ENCODE data around the gene CAPZA2. TPM values are rescaled to one million over a fixed set of nuclear protein-coding genes. Genes with fewer than 3 reads are reported as not detected.

CAPZA2 gene
- total and polyA plus RNA-seq, 9 of the 15 experiments (the other 6 are each of a cell fraction or from before 2014, with no cell fraction given) = 67.0 to 524 (median 176) TPM

DNA sequence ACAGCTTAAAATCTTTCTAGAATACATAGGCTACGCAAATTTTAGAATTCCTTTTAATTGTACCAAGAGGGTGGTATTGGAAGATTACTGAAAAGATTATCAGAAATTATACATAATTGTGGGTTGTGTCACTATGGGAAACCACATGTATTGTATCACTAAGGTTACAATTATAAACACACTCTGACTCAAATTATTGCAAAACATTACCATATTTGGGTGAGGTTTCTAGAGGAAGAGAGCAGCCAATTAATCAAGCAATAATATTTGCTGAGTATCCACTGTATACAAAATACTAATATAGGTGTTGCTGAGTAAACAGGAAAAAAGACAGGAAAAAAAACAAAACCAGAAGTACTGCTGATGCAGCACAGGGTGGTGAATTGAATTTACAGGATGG lies 3.1 kb upstream of the CAPZA2 start (continued):
- TF ChIP-seq SRF (CRISPR knock-in tag; IDR thresholded peaks at IDR 0.05) (peak in 1 of 2 experiments; percentile 86; a peak in 1 of 4 replicates), NFYB (IDR thresholded peaks at IDR 0.05; ENCODE audit: extremely low read depth, insufficient read length) (no peak), ZKSCAN8 (CRISPR knock-in tag; IDR thresholded peaks at IDR 0.05) (peak; percentile 96), C11orf30 (IDR thresholded peaks at IDR 0.05; ENCODE audit: low read depth) (peak; percentile 34; the same call in 1 of the 2 replicates), ZBTB43 (CRISPR knock-in tag; IDR thresholded peaks at IDR 0.05) (no peak), PHF20 (IDR thresholded peaks at IDR 0.05; ENCODE audit: partially characterized antibody) (no peak), IRF9 (tag; IDR thresholded peaks at IDR 0.05) (no peak), RERE (CRISPR knock-in tag; IDR thresholded peaks at IDR 0.05; ENCODE audit: borderline replicate concordance) (no peak), RBM25 (IDR thresholded peaks at IDR 0.05; ENCODE audit: low read depth, low read length, severe bottlenecking) (no peak), NFATC3 (IDR thresholded peaks at IDR 0.05) (no peak), ZNF311 (CRISPR knock-in tag; IDR thresholded peaks at IDR 0.05) (no peak), TRIM28 (IDR thresholded peaks at IDR 0.05) (no peak), ZNF785 (CRISPR knock-in tag; IDR thresholded peaks at IDR 0.05) (no peak), E2F3 (CRISPR knock-in tag; IDR thresholded peaks at IDR 0.05) (no peak)
- TF ChIP-seq, protein P1, sequence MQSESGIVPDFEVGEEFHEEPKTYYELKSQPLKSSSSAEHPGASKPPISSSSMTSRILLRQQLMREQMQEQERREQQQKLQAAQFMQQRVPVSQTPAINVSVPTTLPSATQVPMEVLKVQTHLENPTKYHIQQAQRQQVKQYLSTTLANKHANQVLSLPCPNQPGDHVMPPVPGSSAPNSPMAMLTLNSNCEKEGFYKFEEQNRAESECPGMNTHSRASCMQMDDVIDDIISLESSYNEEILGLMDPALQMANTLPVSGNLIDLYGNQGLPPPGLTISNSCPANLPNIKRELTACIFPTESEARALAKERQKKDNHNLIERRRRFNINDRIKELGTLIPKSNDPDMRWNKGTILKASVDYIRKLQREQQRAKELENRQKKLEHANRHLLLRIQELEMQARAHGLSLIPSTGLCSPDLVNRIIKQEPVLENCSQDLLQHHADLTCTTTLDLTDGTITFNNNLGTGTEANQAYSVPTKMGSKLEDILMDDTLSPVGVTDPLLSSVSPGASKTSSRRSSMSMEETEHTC (IDR thresholded peaks at IDR 0.05) = no peak

Data from K562 (cell line).